ENCODE data around the gene SHISA6. TPM values are rescaled to one million over a fixed set of nuclear protein-coding genes. Genes with fewer than 3 reads are reported as not detected.

SHISA6 gene
- total RNA-seq, 3 donors from 2014 or later, result 0.20 to 0.77 (median 0.73) TPM

DNA sequence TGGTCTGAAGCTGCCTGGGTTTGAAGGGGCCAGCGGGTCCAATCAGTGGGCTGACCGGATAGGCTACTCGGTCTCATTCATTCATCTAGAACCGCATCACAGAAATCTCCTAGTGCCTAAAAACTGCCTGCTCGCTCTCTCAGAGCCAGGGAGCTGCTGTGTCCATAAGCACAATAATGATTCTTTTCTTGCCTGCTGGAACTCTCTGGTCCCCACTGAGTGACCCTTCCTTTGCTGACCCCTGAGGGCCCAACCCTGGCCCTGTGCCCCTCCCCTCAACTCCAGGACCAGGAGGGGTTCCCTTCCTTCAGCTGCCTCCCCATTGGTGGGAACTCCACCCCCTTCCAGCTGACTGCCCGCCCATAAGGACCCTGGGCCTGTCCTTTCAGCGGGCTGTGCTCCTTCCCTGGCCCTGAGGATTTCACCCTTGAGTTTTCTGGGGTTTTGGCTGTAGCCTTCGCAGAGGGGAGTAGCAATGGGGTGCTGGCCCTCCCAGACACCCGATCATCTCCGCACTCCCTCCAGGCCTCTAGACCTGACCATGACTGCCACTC is 317.7 kb downstream of the SHISA6 start:
- TF ChIP-seq, protein P1, sequence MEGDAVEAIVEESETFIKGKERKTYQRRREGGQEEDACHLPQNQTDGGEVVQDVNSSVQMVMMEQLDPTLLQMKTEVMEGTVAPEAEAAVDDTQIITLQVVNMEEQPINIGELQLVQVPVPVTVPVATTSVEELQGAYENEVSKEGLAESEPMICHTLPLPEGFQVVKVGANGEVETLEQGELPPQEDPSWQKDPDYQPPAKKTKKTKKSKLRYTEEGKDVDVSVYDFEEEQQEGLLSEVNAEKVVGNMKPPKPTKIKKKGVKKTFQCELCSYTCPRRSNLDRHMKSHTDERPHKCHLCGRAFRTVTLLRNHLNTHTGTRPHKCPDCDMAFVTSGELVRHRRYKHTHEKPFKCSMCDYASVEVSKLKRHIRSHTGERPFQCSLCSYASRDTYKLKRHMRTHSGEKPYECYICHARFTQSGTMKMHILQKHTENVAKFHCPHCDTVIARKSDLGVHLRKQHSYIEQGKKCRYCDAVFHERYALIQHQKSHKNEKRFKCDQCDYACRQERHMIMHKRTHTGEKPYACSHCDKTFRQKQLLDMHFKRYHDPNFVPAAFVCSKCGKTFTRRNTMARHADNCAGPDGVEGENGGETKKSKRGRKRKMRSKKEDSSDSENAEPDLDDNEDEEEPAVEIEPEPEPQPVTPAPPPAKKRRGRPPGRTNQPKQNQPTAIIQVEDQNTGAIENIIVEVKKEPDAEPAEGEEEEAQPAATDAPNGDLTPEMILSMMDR (IDR thresholded peaks at IDR 0.05), result no peak
- no peak for DNase-seq
- no peaks in the 10 kb centered on the region for H3K36me3 ChIP-seq (ENCODE audit: low read depth)
- ATAC-seq, result no peak
- H3K4me3 ChIP-seq, result no peak overlapping the region
- H3K9me3 ChIP-seq, result no peaks in the 10 kb centered on the region
- intact Hi-C loops (cut with DNase I, micrococcal nuclease), result no loop called here
- no peaks in the 10 kb centered on the region for H3K4me1 ChIP-seq (ENCODE audit: low read depth)

DNA sequence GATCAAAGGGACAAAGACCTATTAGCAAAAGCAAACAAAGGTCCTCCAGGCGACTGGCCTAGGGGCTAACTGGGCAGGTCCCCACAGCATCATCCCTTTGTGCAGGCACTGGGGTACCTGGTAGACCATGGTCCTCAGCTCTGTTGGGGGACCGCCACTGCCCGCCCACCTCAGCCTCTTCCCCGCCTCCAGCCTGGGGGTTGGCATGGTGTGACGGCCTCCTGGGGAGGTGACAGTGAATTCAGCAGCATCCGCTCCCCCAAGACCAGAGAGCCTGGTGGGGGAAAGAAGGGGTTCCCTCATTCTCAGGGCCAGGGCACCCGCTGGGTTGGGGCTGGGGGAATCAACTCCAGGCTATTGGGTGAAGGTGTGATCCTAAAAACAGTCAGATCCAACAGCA is 318.6 kb downstream of the SHISA6 start:
- H3K4me1 ChIP-seq (ENCODE audit: low read depth), result no peaks in the 10 kb centered on the region
- no peak overlapping the region for H3K4me3 ChIP-seq
- intact Hi-C loops (cut with DNase I, micrococcal nuclease), result no loop called here
- TF ChIP-seq, protein P1 (IDR thresholded peaks at IDR 0.05), result no peak
- ATAC-seq (no peak), DNase-seq (no peak)
- no peaks in the 10 kb centered on the region for H3K9me3 ChIP-seq
- H3K36me3 ChIP-seq (ENCODE audit: low read depth), result no peaks in the 10 kb centered on the region

DNA sequence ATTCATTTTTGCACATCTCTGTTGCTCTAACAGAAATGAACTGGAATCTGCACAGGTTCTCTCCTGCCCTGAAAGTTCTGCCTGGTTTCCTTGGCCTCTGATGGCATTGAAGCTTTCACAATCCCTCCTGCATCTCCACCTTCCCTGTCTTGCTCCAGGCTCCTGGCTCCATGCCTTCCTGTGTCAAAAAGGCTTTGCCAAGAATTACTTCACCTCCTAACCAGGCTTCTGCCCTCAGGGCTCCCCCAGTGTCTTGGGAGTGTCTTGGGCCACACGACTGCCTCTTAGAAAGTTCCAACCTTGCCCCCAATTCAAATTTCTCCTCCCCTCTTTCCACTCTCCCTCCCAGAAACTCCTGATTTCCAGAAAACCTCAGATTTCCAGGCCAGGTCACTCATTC is 320.3 kb downstream of the SHISA6 start:
- intact Hi-C loops (cut with DNase I, micrococcal nuclease), result no loop called here
- Histone ChIP-seq H3K4me1 (ENCODE audit: low read depth) (no peaks in the 10 kb centered on the region), H3K4me3 (no peak overlapping the region), H3K9me3 (no peaks in the 10 kb centered on the region), H3K36me3 (ENCODE audit: low read depth) (no peaks in the 10 kb centered on the region)
- no peak for DNase-seq
- TF ChIP-seq, protein P1 (IDR thresholded peaks at IDR 0.05), result no peak
- no peak for ATAC-seq

DNA sequence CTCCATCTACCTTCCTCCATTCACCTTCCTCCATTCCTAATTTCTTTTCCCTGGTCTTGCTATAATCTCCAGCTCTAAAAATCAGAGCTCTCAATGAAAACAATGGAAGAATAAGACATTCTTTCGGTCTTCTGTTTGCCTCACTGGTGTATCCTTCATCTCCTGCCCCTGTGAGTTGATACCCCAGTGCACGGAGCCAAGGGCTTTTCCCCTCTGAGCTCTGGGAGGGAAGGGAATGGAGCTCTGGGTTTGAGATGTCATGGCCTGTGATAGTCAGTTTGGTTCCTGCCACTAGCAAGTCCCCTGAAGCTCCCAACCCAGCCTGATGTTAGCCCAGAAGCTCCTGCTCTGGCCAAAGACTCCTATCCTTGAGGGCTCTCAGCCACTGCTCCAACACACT is 320.7 kb downstream of the SHISA6 start:
- Histone ChIP-seq H3K36me3 (ENCODE audit: low read depth) (no peaks in the 10 kb centered on the region), H3K9me3 (no peaks in the 10 kb centered on the region), H3K4me1 (ENCODE audit: low read depth) (no peaks in the 10 kb centered on the region), H3K4me3 (no peak overlapping the region)
- TF ChIP-seq, protein P1 (IDR thresholded peaks at IDR 0.05), result no peak
- DNase-seq (no peak), ATAC-seq (no peak)
- intact Hi-C loops (cut with DNase I, micrococcal nuclease), result no loop called here

DNA sequence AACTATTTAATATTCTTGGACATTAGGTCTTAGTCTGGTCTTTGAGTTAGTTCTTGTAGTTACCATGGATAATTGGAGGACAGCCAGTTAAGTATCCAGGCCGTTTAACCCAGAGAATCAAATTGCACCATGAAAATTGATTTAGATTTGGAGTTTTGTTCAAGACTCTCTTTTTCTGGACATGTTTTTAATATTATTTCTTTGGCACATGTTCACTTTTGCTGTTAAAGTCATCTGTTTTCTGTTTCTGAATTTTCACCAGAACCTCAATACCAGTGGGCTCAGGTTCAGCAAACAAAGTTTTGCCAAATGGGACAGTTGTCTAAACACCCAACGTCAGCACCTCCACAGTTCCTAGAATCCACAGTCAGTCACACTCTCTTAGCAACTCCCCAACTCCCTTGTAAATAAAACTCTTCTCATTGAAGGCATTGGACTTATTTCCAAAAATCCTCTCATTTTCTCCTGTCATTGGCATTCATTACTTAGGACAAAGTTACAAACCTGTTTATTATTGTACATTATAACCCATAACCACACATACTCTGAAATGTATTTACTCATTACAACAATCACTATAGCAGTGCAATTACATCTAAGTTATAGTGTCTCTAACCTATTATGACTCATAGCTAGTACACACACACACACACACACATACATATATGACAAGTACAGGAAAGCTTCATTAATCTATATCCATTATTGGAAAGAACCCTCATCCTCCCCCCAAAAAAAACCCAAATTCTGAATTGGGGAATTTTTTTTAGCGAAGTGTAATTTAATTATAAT is 323.8 kb downstream of the SHISA6 start:
- TF ChIP-seq, protein P1 (IDR thresholded peaks at IDR 0.05), result no peak
- H3K4me3 ChIP-seq, result no peak overlapping the region
- H3K4me1 ChIP-seq (ENCODE audit: low read depth), result no peaks in the 10 kb centered on the region
- no peaks in the 10 kb centered on the region for H3K9me3 ChIP-seq
- intact Hi-C loops (cut with DNase I, micrococcal nuclease), result no loop called here
- H3K36me3 ChIP-seq (ENCODE audit: low read depth), result no peaks in the 10 kb centered on the region
- DNase-seq (no peak), ATAC-seq (peak; percentile 76)

Measured in mucosa of descending colon (tissue), 3 donors.